ENCODE results near the gene HNF4A.

DNA sequence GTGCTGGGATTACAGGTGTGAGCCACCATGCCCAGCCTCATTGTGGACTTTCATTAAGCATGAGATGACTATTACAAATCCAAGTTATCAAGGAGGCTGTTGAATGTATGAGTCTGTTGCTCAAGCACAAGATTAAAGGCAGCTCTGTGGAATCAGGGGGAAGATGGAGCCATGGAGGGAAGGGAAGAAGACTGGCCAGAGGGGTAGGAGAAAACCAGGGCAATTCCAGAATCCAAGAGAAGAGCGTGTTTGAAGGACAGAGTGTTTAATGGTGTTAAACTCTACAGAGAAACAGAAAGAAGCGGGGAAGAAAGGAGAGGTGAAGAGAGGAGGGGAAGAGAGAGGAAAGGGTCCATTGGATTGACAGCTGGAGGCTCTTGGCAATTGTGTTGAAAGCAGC, 70.4 kb downstream of the HNF4A start:
- TF ChIP-seq POLR2A (IDR thresholded peaks at IDR 0.05) = no peak
- no peak for TF ChIP-seq CTCF (IDR thresholded peaks at IDR 0.05)

Data from ovary (tissue), 3 donors.